Stomach (tissue), 9 donors: ENCODE results near the gene CXCR6. TPM values are rescaled to one million over a fixed set of nuclear protein-coding genes. Genes with fewer than 3 reads are reported as not detected.

ENCODE experiments used
- DNase-seq, 2 donors: peaks; one replicate each; pipeline versions ENCODE4 v3.0.0 to v3.0.0-alpha.2; 2013 to 2019
- H3K27ac ChIP-seq, 5 donors: fragments of 200-600 bp in 4 of 5; sonication (generic) in 4 of 5; one replicate each; pipeline ENCODE4 v1.5.1; 2013 to 2019; ENCODE audit warnings: mild to moderate bottlenecking in 1 of 5, moderate library complexity in 1 of 5
- H3K27me3 ChIP-seq, 3 donors: fragments of 200-600 bp; sonication (generic); one replicate each; pipeline ENCODE4 v1.5.1; 2017 to 2019; ENCODE audit warnings: mixed run types in 1 of 3
- H3K36me3 ChIP-seq, 4 donors: fragments of 200-600 bp; sonication (generic); 1 replicate in 3 of 4; 2 replicates in 1 of 4; pipeline ENCODE4 v1.5.1; 2016 to 2019
- H3K4me1 ChIP-seq, 4 donors: fragments of 200-600 bp; sonication (generic); one replicate each; pipeline ENCODE4 v1.5.1; 2016 to 2019
- H3K4me3 ChIP-seq, 4 donors: fragments of 200-600 bp; sonication (generic) in 3 of 4; one replicate each; pipeline ENCODE4 v1.5.1; 2016 to 2019; ENCODE audit warnings: mild to moderate bottlenecking in 1 of 4
- H3K9me3 ChIP-seq, 4 donors: fragments of 200-600 bp; sonication (generic); one replicate each; pipeline ENCODE4 v1.5.1; 2016 to 2019
- CTCF ChIP-seq, 7 experiments: fragments of 450-650 bp in 4 of 7; fragments of 200-600 bp in 3 of 7; sonication (generic) in 3 of 7; IDR thresholded peaks; one replicate each; pipeline ENCODE4 v1.5.1; 2016 to 2019; ENCODE audit warnings: antibody characterized with exemption in 7 of 7, control low read depth in 2 of 7, mild to moderate bottlenecking in 1 of 7
- EP300 ChIP-seq: sonication (generic); formaldehyde crosslinking; IDR thresholded peaks from one replicate; pipeline ENCODE4 v1.6.1; 2017; ENCODE audit warnings: antibody characterized with exemption
- POLR2A ChIP-seq, 4 donors: fragments of 450-650 bp; IDR thresholded peaks; one replicate each; pipeline ENCODE4 v1.6.1; 2016; ENCODE audit warnings: antibody characterized with exemption in 4 of 4, control low read depth in 2 of 4, mild to moderate bottlenecking in 1 of 4, moderate library complexity in 1 of 4
- POLR2AphosphoS5 ChIP-seq, 3 donors: sonication (generic); formaldehyde crosslinking; IDR thresholded peaks; one replicate each; pipeline ENCODE4 v1.6.1; 2016; ENCODE audit warnings: antibody characterized with exemption in 3 of 3
- WGBS, 5 donors: extraction: QIAGEN DNeasy Blood & Tissue Kit in 3 of 5; methylation state at CpG; one replicate each; pipeline versions ENCODE4 v1.1.5 to v1.1.7; 2013 to 2018; 5-methylcytosine and 5-hydroxymethylcytosine counted together
- intact Hi-C: fragments of 100-400 bp; cut with DNase I; formaldehyde crosslinking; loops from one replicate; pipeline ENCODE4 v1.15.1; 2023; ENCODE audit warnings: low total_unique reads
- polyA plus RNA-seq, 3 donors: library from polyadenylated mRNA; stranded (reverse); fragments of 200-250 nt; gene quantifications; one replicate each; pipeline ENCODE4 v1.2.3, GENCODE V29; 2013
- total RNA-seq, 5 donors: library from RNA; depleted of rRNA; stranded (reverse); fragments of >200 nt; gene quantifications; one replicate each; pipeline versions ENCODE4 v1.1.0 to v1.2.3, GENCODE V29; 2014 to 2016
- donor health status: healthy with polysubstance abuse.
- donor health status: Bipolar disorder and iron deficiency.
- donor health status: healthy.

The CXCR6 gene
- total and polyA plus RNA-seq, 8 donors = 0.31 to 14.8 (median 1.1) TPM; not detected in 3

DNA sequence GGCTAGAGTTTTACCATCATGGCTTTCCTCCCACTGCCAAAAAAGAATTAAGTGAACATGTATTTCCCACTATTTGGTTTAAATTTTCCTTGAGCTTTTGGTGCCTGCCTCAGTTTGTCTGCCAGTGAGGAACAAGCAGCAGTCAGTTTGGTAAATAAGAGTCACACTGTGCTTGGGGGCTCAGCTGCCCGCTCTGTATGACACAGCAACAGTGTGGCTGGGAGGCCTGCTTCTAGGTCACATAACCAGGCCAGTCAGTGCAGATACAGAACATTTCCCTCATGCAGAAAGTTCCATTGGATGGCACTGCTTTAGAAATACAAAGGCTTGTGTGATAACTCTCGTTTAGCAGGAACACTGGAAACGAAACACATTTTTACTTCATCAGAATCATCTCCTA, 26.7 kb downstream of the CXCR6 start:
- Histone ChIP-seq H3K27ac (no peak overlapping the region), H3K9me3 (no peaks in the 10 kb centered on the region), H3K27me3 (no peaks in the 10 kb centered on the region), H3K4me3 (no peak overlapping the region), H3K4me1 (peaks cover 18 to 63% (median 37%) of the 10 kb centered on the region in 4 donors), H3K36me3 (peaks cover 55 to 97% (median 96%) of the 10 kb centered on the region in 4 donors)
- DNase-seq = no peak
- intact Hi-C loops = no loop called here
- TF ChIP-seq CTCF (IDR thresholded peaks at IDR 0.05) (no peak), POLR2AphosphoS5 (IDR thresholded peaks at IDR 0.05) (no peak), POLR2A (IDR thresholded peaks at IDR 0.05) (no peak), EP300 (no peak)
- WGBS, 5 donors = 92 to 97% (median 94%) methylated on average over 3 of the region's 3 CpGs

DNA sequence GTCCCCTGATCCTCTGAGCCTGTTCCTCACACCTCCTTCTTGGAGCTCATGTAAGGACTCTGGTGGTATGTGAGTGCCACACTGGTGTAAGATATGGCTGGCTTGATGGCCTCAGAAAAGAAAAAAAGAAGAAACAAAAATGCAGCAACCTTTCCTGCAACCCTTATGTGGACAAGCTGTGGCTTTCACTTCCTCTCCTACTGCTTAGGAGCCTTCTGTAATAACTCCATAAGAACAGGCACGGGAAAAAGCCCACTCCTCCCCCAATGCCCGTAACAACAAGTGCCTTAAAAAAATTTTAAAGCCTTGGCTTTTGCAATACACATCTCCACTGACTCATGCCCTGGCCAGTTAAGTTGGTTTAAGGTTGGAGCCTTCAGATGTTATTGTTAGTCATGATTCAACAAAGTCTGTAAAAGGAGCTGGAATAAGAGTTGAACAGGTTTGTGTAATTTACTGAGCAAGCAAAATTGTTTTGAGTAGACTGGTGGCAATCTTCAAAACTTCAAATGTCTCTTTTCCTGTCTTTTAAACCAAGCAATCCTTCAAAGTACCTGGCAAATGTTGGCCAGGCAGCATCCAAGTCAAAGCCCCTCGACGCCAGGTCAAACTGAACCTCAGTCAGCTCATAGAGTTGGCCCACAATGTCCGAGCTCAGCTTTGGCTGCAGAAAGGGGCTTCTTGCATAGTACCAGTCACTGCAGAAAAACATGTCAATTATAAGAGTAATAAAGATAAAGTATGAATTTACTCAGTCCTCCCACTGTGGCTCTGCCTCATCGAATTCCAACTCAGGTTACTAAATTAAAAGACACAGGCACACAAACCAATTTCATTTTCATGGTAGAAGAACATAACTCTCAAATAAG, 29.5 kb downstream of the CXCR6 start:
- TF ChIP-seq EP300 (no peak), POLR2AphosphoS5 (IDR thresholded peaks at IDR 0.05) (peak in 1 of 3 donors; percentile 52), POLR2A (IDR thresholded peaks at IDR 0.05) (no peak)
- Histone ChIP-seq H3K9me3 (no peaks in the 10 kb centered on the region), H3K27me3 (no peaks in the 10 kb centered on the region), H3K4me3 (no peak overlapping the region), H3K4me1 (peaks cover 17 to 62% (median 36%) of the 10 kb centered on the region in 4 donors), H3K27ac (peak overlapping the region in 4 of 5 donors; percentile 25 to 78 (median 63)), H3K36me3 (peaks cover 44 to 93% (median 91%) of the 10 kb centered on the region in 4 donors)
- WGBS, 5 donors = 79 to 86% (median 80%) methylated on average over 6 of the region's 6 CpGs
- intact Hi-C loops = no loop called here
- no peak for DNase-seq

DNA sequence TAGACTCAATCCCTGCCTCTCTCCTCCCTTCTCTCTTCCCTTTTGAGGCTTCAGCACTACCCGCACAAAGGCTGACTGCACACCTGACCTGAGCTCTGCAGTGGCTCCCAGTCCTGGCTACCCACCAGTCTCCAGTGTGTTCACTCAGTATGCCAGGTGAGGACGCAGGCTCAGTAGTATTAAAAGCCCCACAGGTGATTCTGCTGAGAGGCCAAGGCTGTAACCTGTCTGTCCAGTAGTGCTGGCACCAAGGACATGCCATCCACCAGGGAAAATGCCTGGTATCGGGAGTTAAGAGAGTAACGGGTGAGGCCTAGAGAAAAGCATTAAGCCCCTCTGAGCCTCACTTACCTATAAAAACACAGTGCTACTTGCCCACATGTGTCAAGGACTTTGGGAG, 31.4 kb downstream of the CXCR6 start:
- Histone ChIP-seq H3K4me1 (peaks cover 10 to 69% (median 45%) of the 10 kb centered on the region in 4 donors), H3K27ac (peak overlapping the region in 2 of 5 donors; percentile 12 to 75), H3K36me3 (peaks cover 30 to 91% (median 87%) of the 10 kb centered on the region in 4 donors), H3K9me3 (no peaks in the 10 kb centered on the region), H3K4me3 (no peak overlapping the region), H3K27me3 (no peaks in the 10 kb centered on the region)
- no peak for TF ChIP-seq POLR2AphosphoS5 (IDR thresholded peaks at IDR 0.05)
- TF ChIP-seq EP300 = no peak
- TF ChIP-seq CTCF (IDR thresholded peaks at IDR 0.05) = no peak
- no peak for TF ChIP-seq POLR2A (IDR thresholded peaks at IDR 0.05)
- DNase-seq = no peak
- WGBS, 5 donors = 48 to 93% (median 83%) methylated on average over 4 of the region's 4 CpGs
- intact Hi-C loops = no loop called here

DNA sequence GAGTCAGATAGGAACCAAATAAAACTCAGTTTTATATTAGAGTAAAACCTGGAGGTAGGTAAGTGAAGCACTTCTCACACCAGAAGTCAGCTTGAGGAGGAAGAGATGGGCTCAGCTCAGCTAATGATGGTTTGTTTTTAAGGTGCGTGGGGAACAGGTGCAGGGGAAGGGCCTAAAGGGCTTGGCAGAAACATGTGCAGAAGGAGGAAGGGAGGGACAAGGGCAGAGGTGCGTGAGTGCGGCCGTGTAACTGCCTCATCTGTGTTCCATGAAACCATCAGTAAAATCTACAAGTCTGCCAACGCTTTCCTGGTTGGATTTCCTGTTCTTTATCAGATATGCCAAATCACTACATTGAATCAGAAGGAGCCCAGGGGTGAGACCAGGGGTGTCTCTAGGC, 32.4 kb downstream of the CXCR6 start:
- intact Hi-C loops = no loop called here
- Histone ChIP-seq H3K4me3 (no peak overlapping the region), H3K4me1 (peaks cover 11 to 79% (median 47%) of the 10 kb centered on the region in 4 donors), H3K9me3 (no peaks in the 10 kb centered on the region), H3K27me3 (no peaks in the 10 kb centered on the region), H3K36me3 (peaks cover 35 to 93% (median 87%) of the 10 kb centered on the region in 4 donors), H3K27ac (peak overlapping the region; percentile 46 to 83 (median 50))
- 27 to 52% (median 39%) methylated on average over 5 of the region's 5 CpGs for WGBS, 5 donors
- no peak for DNase-seq
- no peak for TF ChIP-seq CTCF (IDR thresholded peaks at IDR 0.05)
- TF ChIP-seq POLR2A (IDR thresholded peaks at IDR 0.05) = no peak
- no peak for TF ChIP-seq EP300
- no peak for TF ChIP-seq POLR2AphosphoS5 (IDR thresholded peaks at IDR 0.05)
